BJ (cell line): ENCODE results near the gene DNAJC3. TPM values are rescaled to one million over a fixed set of nuclear protein-coding genes. Genes with fewer than 3 reads are reported as not detected.
"Not testable (repeated sequence)": the region's sequence is repeated elsewhere in the genome, so short reads cannot be mapped to it uniquely, and the experiment has no call there.

Experiments
- CTCF ChIA-PET: fragments of 350-600 bp; formaldehyde crosslinking; extraction: SDS; loops from one replicate; lab custom pipeline; 2021; ENCODE audit warnings: antibody characterized with exemption, inconsistent platforms; lab: Yijun Ruan, JAX
- POLR2A ChIA-PET: fragments of 300-600 bp; sonication (Branson Sonifier 250); formaldehyde crosslinking; extraction: SDS; loops from one replicate; lab custom pipeline; 2021; ENCODE audit warnings: antibody characterized with exemption; lab: Charles Lee
- DNase-seq: peaks from one replicate; pipeline ENCODE4 v3.0.0-alpha.2; 2011; ENCODE audit warnings: low read depth
- H3K27me3 ChIP-seq: 2 replicates; pipeline ENCODE4 v1.6.0; 2011; ENCODE audit warnings: low read length; ENCODE audit not compliant: control insufficient read depth, insufficient read depth
- H3K36me3 ChIP-seq: 2 replicates; pipeline ENCODE4 v1.5.1; 2011; ENCODE audit warnings: low read length; ENCODE audit not compliant: control insufficient read depth, insufficient read depth
- H3K4me3 ChIP-seq: 2 replicates; pipeline ENCODE4 v1.5.1; 2011; ENCODE audit warnings: low read depth, mild to moderate bottlenecking, control low read depth, low read length
- CTCF ChIP-seq: IDR thresholded peaks from 2 replicates; pipeline ENCODE4 v1.5.1; 2011; ENCODE audit warnings: low read depth, mild to moderate bottlenecking, control low read depth, inconsistent platforms, low read length, moderate library complexity; ENCODE audit not compliant: insufficient read depth
- polyA plus RNA-seq: library from polyadenylated mRNA; depleted of rRNA; stranded (reverse); fragments of >200 nt; gene quantifications from 2 replicates; pipeline ENCODE4 v1.2.3, GENCODE V29; 2011

Gene DNAJC3
- polyA plus RNA-seq, 1 experiment, result 10.6 TPM

- no peak for TF ChIP-seq CTCF
- H3K36me3 ChIP-seq, result no peaks in the 10 kb centered on the region
- H3K4me3 ChIP-seq, result no peak overlapping the region
- no peak for DNase-seq
- POLR2A ChIA-PET, result interaction anchor here (0.6 kb wide), 1 partner anchor 89 kb away, joined by 3 read pairs; no protein-coding TSS in a partner anchor
- CTCF ChIA-PET, result interaction anchor here (0.6 to 1.5 kb wide), 2 partner anchors 50 to 125 kb away, joined by 3 read pairs; no protein-coding TSS in a partner anchor
- no peaks in the 10 kb centered on the region for H3K27me3 ChIP-seq
Observed at GRCh38 chr13:95708391-95708774, 31.4 kb downstream of the DNAJC3 start.

- H3K4me3 ChIP-seq, result no peak overlapping the region
- DNase-seq, result no peak
- H3K27me3 ChIP-seq, result no peaks in the 10 kb centered on the region
- H3K36me3 ChIP-seq, result no peaks in the 10 kb centered on the region
- ChIA-PET POLR2A (interaction anchor here (0.6 kb wide), 1 partner anchor 88 kb away, joined by 3 read pairs; no protein-coding TSS in a partner anchor), CTCF (interaction anchor here (1.5 kb wide), 1 partner anchor 125 kb away, joined by 3 read pairs; no protein-coding TSS in a partner anchor)
- TF ChIP-seq CTCF, result no peak
Observed at GRCh38 chr13:95708811-95709500, 32.0 kb downstream of the DNAJC3 start.

- no peaks in the 10 kb centered on the region for H3K27me3 ChIP-seq
- no peak overlapping the region for H3K4me3 ChIP-seq
- ChIA-PET POLR2A (no interaction called here), CTCF (no interaction called here)
- DNase-seq, result no peak
- no peak for TF ChIP-seq CTCF
- H3K36me3 ChIP-seq, result no peaks in the 10 kb centered on the region; the same call in 1 of the 2 replicates
Observed at GRCh38 chr13:95710313-95710712, 33.4 kb downstream of the DNAJC3 start.

GRCh38 chr13:95712846-95713245 lies 35.9 kb downstream of the DNAJC3 start:
- CTCF ChIA-PET, result interaction anchor here (0.8 to 1.3 kb wide), 2 partner anchors 10 kb away, joined by 3 to 4 read pairs; no protein-coding TSS in a partner anchor
- H3K4me3 ChIP-seq, DNase-seq, POLR2A ChIA-PET, H3K36me3 ChIP-seq, H3K27me3 ChIP-seq: not testable (repeated sequence)

GRCh38 chr13:95713651-95714050 lies 36.7 kb downstream of the DNAJC3 start:
- no peaks in the 10 kb centered on the region; the same call in 1 of the 2 replicates for H3K36me3 ChIP-seq
- no peak for DNase-seq
- H3K4me3 ChIP-seq, result no peak overlapping the region
- TF ChIP-seq CTCF, result no peak
- CTCF ChIA-PET, result interaction anchor here (1.3 kb wide), 1 partner anchor 10 kb away, joined by 3 read pairs; no protein-coding TSS in a partner anchor
- no peaks in the 10 kb centered on the region for H3K27me3 ChIP-seq
- POLR2A ChIA-PET, result no interaction called here
